Activated T-helper 2 cell treated with anti-CD3 and anti-CD28 coated beads, Interferon-gamma antibody, Interleukin-2, Interleukin-4, amounts not matched to agents 10 μg/mL and 5 μg/mL and 100 μg/mL, durations not matched to agents 14 hours and 24 hours and 36 hours (primary cell): ENCODE results near the gene ZNF488. TPM values are rescaled to one million over a fixed set of nuclear protein-coding genes. Genes with fewer than 3 reads are reported as not detected.

ENCODE experiments used
- DNase-seq: peaks from one replicate; pipeline ENCODE4 v3.0.0; 2021; ENCODE audit warnings: low spot score
- H3K27ac Mint-ChIP-seq: one replicate; pipeline ENCODE4 v1.8.0; 2021; ENCODE audit warnings: mixed read lengths
- H3K27me3 Mint-ChIP-seq: one replicate; pipeline ENCODE4 v1.8.0; 2021; ENCODE audit warnings: low read depth, mixed read lengths
- H3K36me3 Mint-ChIP-seq: one replicate; pipeline ENCODE4 v1.8.0; 2021; ENCODE audit warnings: low read depth, mixed read lengths
- H3K4me1 Mint-ChIP-seq: one replicate; pipeline ENCODE4 v1.8.0; 2021; ENCODE audit warnings: low read depth, mixed read lengths
- H3K4me3 Mint-ChIP-seq: one replicate; pipeline ENCODE4 v1.8.0; 2021; ENCODE audit warnings: low read depth, mild to moderate bottlenecking, moderate library complexity, mixed read lengths
- H3K9me3 Mint-ChIP-seq: one replicate; pipeline ENCODE4 v1.8.0; 2021; ENCODE audit warnings: mixed read lengths
- intact Hi-C: fragments of 100-400 bp; cut with micrococcal nuclease; formaldehyde crosslinking; loops from one replicate; pipeline ENCODE4 v1.15.1; 2023
- total RNA-seq: library from RNA; stranded (reverse); gene quantifications from 2 replicates; pipeline ENCODE4 v1.2.3, GENCODE V29; 2022

Gene ZNF488
- total RNA-seq, 1 donor from 2014 or later, result 1.7 TPM

DNA sequence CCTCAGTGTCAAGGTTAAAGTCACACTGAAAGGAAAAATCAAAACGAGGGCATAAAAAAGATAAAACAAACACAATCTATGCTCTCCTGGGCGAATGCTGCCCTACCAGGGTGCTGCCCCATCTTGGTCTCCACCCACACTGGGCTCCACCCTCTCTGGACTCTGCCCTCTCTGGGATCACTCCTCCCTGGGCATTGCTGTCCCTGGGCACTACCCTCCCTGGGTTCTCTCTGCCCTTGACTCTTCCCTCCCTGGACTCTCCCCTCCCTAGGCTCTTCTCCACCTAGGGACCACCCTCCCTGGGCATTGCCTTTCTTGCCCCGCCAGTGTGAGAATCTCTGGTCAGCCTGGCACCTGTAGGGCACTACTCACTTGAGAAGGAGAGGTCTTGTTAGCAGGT is 53.3 kb downstream of the ZNF488 start:
- H3K4me1 Mint-ChIP-seq, result no peaks in the 10 kb centered on the region
- intact Hi-C loops, result no loop called here
- DNase-seq, result no peak
- H3K36me3 Mint-ChIP-seq, result no peaks in the 10 kb centered on the region
- peaks cover 7% of the 10 kb centered on the region for H3K27me3 Mint-ChIP-seq
- no peak overlapping the region for H3K27ac Mint-ChIP-seq
- H3K4me3 Mint-ChIP-seq, result no peak overlapping the region
- H3K9me3 Mint-ChIP-seq, result no peaks in the 10 kb centered on the region

- Mint-ChIP-seq H3K4me1 (no peaks in the 10 kb centered on the region), H3K36me3 (no peaks in the 10 kb centered on the region), H3K9me3 (no peaks in the 10 kb centered on the region), H3K4me3 (no peak overlapping the region), H3K27me3 (peaks cover 7% of the 10 kb centered on the region), H3K27ac (no peak overlapping the region)
- intact Hi-C loops, result no loop called here
- no peak for DNase-seq
Measured at GRCh38 chr10:47330366-47330765, 53.7 kb downstream of the ZNF488 start.

GRCh38 chr10:47329855-47330254 is 54.2 kb downstream of the ZNF488 start:
- Mint-ChIP-seq H3K9me3 (no peaks in the 10 kb centered on the region), H3K4me1 (no peaks in the 10 kb centered on the region)

DNA sequence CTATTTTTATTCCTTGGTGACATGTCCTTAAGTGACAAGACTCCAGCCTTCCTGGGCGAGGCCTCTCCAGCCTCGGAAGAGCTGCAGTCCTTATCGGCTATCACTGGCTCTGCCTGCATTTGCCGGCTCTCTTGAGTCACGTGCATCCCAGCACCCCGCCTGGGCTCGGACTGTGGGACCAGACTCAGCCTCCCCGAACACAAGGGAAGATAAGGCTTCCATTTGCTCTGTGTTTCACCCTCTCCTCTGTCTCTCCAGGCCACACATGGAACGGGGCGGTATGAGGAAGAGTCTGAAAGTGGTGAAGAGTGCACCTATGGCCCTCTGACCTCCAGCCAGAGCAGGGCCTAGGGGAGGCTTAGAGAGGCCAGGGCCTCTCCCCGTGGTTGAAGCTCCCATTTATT is 57.2 kb downstream of the ZNF488 start:
- Mint-ChIP-seq H3K27me3 (peaks cover 2% of the 10 kb centered on the region), H3K27ac (no peak overlapping the region), H3K4me1 (no peaks in the 10 kb centered on the region), H3K4me3 (no peak overlapping the region), H3K36me3 (no peaks in the 10 kb centered on the region), H3K9me3 (no peaks in the 10 kb centered on the region)
- no peak for DNase-seq
- intact Hi-C loops, result no loop called here

More at GRCh38 chr10:47329855-47330254, 54.2 kb downstream of the ZNF488 start:
- Mint-ChIP-seq H3K27me3 (peaks cover 5% of the 10 kb centered on the region), H3K4me3 (no peak overlapping the region), H3K27ac (no peak overlapping the region), H3K36me3 (no peaks in the 10 kb centered on the region)
- DNase-seq, result no peak
- intact Hi-C loops, result no loop called here

DNA sequence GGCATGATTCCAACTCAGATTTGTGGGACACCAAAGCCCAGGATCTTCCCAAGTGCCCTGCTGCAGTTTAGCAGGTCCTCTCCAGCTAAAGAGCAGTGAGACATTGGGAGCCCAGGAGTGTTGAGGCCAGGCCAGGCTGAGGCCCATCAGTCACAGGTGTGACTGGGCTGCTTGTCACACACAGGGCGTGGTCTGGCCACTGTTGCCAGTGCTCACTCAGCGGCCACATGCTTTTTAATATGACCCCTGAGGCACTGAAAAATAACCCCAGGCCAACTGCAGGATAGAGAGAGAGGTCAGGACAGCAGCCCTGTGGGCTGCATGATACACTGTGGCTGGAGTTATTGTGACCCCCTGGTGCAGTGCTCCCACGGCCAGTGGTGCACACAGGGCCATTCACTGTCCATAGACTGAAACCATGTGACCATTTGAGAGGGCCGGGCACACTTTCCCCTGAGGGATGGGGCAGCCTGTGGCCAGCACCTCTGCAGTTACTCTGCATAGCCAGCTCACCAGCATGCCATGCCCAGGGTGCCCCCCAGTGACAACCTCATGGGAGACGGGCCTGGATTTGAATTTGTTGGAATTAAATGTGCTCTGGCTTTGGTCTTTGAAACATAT is 57.7 kb downstream of the ZNF488 start:
- Mint-ChIP-seq H3K27me3 (peaks cover 2% of the 10 kb centered on the region), H3K4me3 (no peak overlapping the region)

GRCh38 chr10:47325303-47326291 is 58.5 kb downstream of the ZNF488 start:
- H3K9me3 Mint-ChIP-seq, result no peaks in the 10 kb centered on the region
- no peaks in the 10 kb centered on the region for H3K4me1 Mint-ChIP-seq
- no peak for DNase-seq
- H3K27me3 Mint-ChIP-seq, result peaks cover 2% of the 10 kb centered on the region
- no peaks in the 10 kb centered on the region for H3K36me3 Mint-ChIP-seq
- no peak overlapping the region for H3K27ac Mint-ChIP-seq
- H3K4me3 Mint-ChIP-seq, result no peak overlapping the region
- intact Hi-C loops, result no loop called here

More for the DNA sequence above, 57.7 kb downstream of the ZNF488 start:
- no peak overlapping the region for H3K27ac Mint-ChIP-seq
- no peaks in the 10 kb centered on the region for H3K4me1 Mint-ChIP-seq
- intact Hi-C loops, result no loop called here
- DNase-seq, result no peak
- no peaks in the 10 kb centered on the region for H3K9me3 Mint-ChIP-seq
- H3K36me3 Mint-ChIP-seq, result no peaks in the 10 kb centered on the region

DNA sequence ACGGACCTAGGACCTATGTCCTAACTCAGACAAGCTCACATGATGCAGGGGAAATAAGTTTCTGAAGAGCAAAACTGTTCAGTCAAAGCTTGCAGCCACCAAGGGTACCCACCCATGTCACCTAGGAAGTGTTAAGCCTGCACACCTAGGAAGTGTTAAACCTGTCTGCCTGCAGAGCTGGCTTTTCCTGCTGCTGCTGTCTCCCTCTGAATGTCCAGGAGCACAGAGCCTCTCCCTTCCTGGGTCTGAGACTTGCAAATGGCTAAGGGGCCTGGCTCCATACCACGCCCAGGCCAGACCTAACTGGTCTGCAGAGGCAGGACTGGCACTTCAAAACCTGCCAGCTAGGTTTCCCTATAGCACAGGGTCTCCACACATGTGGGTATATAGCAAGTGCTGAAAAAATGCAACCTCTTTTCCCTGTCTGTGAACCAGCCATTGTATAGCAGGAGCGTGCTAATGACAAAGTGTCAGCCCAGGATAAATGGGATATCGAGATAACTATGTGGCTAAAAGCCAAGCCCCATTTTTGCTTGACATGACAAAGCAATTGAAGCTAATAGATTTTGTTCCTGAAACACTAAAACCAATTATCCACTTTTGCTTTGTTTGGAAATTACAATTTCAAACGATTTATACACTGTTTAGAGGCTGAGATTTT is 60.3 kb downstream of the ZNF488 start:
- H3K9me3 Mint-ChIP-seq, result no peaks in the 10 kb centered on the region
- no peaks in the 10 kb centered on the region for H3K36me3 Mint-ChIP-seq
- DNase-seq, result no peak
- H3K4me3 Mint-ChIP-seq, result no peak overlapping the region
- no peak overlapping the region for H3K27ac Mint-ChIP-seq
- intact Hi-C loops, result no loop called here
- H3K4me1 Mint-ChIP-seq, result no peaks in the 10 kb centered on the region
- peaks cover 2% of the 10 kb centered on the region for H3K27me3 Mint-ChIP-seq

DNA sequence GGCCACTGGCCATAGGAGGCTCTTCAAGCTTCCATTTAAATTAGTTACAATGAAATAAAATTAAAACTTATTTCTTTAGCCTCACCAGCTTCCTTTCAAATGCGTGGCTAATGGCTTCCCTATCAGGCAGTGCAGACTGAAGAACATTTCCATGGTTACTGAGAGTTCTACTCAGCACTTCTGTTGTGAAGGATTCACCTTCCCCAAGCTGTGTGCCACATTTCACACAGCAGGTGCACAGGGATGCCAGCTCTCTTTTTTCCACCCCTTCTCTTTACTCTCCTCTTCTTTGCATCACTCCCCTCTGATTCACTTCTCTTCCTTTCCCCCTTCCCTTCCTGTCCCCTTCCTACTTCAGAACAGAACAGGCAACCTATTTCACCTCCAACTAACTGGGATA is 61.0 kb downstream of the ZNF488 start:
- Mint-ChIP-seq H3K4me1 (no peaks in the 10 kb centered on the region), H3K27ac (no peak overlapping the region), H3K36me3 (no peaks in the 10 kb centered on the region), H3K4me3 (no peak overlapping the region), H3K9me3 (no peaks in the 10 kb centered on the region), H3K27me3 (peaks cover 2% of the 10 kb centered on the region)
- DNase-seq, result no peak
- intact Hi-C loops, result no loop called here

DNA sequence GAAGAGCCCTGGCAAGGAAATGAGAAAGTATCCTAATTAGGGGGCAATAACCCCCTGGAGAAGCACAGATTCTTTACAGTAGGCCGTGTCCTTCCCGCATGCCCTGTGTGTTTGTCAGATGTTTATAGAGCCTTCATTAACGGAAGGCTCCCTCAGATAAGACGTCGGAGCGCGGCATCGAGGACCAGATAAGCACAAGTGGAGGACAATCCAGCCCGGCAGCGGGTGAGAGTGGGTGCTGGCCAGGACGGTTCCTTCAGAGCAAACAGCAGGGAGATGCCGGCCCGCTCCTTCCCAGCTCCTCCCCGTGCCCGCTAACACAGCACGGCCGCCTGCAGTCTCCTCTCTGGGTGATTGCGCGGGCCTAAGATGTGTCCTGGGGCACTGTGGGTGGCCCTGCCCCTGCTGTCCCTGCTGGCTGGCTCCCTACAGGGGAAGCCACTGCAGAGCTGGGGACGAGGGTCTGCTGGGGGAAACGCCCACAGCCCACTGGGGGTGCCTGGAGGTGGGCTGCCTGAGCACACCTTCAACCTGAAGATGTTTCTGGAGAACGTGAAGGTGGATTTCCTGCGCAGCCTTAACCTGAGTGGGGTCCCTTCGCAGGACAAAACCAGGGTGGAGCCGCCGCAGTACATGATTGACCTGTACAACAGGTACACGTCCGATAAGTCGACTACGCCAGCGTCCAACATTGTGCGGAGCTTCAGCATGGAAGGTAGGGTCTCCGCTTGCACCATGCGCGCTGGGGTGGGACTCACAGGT is 61.6 kb downstream of the ZNF488 start, which contains the start of gene GDF2:
TSS of gene GDF2 (plus strand) at position 155 of the 762 bp plus-strand sequence. CDS start at position 370, 215 bp downstream.
- no peak within 1 kb of the TSS for H3K27ac Mint-ChIP-seq
- H3K9me3 Mint-ChIP-seq, result no peaks in the 10 kb centered on the region
- H3K27me3 Mint-ChIP-seq, result peaks cover 2% of the 10 kb centered on the region
- intact Hi-C loops, result no loop called here
- no peak within 1 kb of the TSS for H3K4me3 Mint-ChIP-seq
- H3K4me1 Mint-ChIP-seq, result no peaks in the 10 kb centered on the region
- DNase-seq, result no peak
- no peaks in the 10 kb centered on the region for H3K36me3 Mint-ChIP-seq

DNA sequence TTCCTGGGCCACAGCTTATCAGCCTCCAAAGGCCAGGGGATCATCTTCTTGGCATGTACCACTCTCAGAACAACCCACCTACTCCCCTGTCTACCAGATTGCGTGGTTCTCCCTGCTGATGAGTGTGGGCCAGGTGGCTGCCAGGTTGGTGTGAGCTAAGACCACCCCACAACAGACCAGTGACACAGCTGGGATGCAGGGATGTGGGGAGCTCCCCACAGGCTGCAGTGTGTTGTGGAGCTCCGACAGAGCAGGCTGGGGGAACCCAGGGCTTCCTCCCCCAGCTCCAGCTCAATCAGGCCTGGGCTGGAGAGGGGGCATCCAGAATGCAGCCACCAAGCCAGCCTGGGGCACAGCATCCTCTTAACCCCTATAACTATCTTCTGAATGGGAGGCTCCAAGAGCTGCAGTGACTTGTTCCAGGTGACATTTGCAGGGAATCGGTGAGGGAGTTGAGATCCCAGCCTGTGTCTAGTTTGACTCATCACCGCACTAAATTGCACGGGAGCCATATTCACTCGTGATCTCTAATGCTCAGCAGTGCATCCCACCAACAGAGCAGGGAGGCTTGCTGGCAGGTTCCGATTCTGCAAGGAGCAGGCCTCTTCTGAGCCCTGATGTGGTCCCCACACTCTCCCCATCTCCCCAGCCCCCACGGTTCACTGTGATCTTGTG is 62.4 kb downstream of the ZNF488 start:
- no peaks in the 10 kb centered on the region for H3K36me3 Mint-ChIP-seq
- no peak overlapping the region for H3K27ac Mint-ChIP-seq
- no peak for DNase-seq
- no peaks in the 10 kb centered on the region for H3K9me3 Mint-ChIP-seq
- no peaks in the 10 kb centered on the region for H3K4me1 Mint-ChIP-seq
- intact Hi-C loops, result no loop called here
- peaks cover 2% of the 10 kb centered on the region for H3K27me3 Mint-ChIP-seq
- H3K4me3 Mint-ChIP-seq, result no peak overlapping the region

- intact Hi-C loops, result no loop called here
- H3K36me3 Mint-ChIP-seq, result no peaks in the 10 kb centered on the region
- H3K27ac Mint-ChIP-seq, result no peak overlapping the region
- DNase-seq, result no peak
- no peaks in the 10 kb centered on the region for H3K9me3 Mint-ChIP-seq
- H3K27me3 Mint-ChIP-seq, result peaks cover 2% of the 10 kb centered on the region
- no peak overlapping the region for H3K4me3 Mint-ChIP-seq
- no peaks in the 10 kb centered on the region for H3K4me1 Mint-ChIP-seq
Measured at GRCh38 chr10:47320812-47321211, 63.3 kb downstream of the ZNF488 start.

GRCh38 chr10:47319784-47320183 is 64.3 kb downstream of the ZNF488 start:
- no peak overlapping the region for H3K27ac Mint-ChIP-seq
- no peak overlapping the region for H3K4me3 Mint-ChIP-seq
- no peaks in the 10 kb centered on the region for H3K36me3 Mint-ChIP-seq
- H3K9me3 Mint-ChIP-seq, result no peaks in the 10 kb centered on the region
- DNase-seq, result no peak
- H3K4me1 Mint-ChIP-seq, result no peaks in the 10 kb centered on the region
- H3K27me3 Mint-ChIP-seq, result peaks cover 2% of the 10 kb centered on the region
- intact Hi-C loops, result loop anchor here (10.0 kb wide), 1 partner anchor 135 kb away; no protein-coding TSS in a partner anchor
